ENCODE data around the gene LSG1. TPM values are rescaled to one million over a fixed set of nuclear protein-coding genes. Genes with fewer than 3 reads are reported as not detected.

Gene LSG1
- total RNA-seq, 1 donor from 2014 or later = 9.4 TPM

- Histone ChIP-seq H3K4me1 (no peaks in the 10 kb centered on the region), H3K9me3 (no peaks in the 10 kb centered on the region), H3K4me3 (no peak overlapping the region), H3K36me3 (peaks cover 19 to 65% of the 10 kb centered on the region in 2 donors), H3K27me3 (no peaks in the 10 kb centered on the region), H3K27ac (no peak overlapping the region)
- intact Hi-C loops (cut with DNase I) = no loop called here
- DNase-seq (ENCODE audit: low spot score in 2 of 2) = no peak
- TF ChIP-seq CTCF (IDR thresholded peaks at IDR 0.05) = no peak
Observed at GRCh38 chr3:194657439-194657838, 14.6 kb downstream of the LSG1 start.

- no peak for TF ChIP-seq CTCF (IDR thresholded peaks at IDR 0.05)
- Histone ChIP-seq H3K4me3 (no peak overlapping the region), H3K4me1 (no peaks in the 10 kb centered on the region), H3K9me3 (no peaks in the 10 kb centered on the region), H3K27ac (no peak overlapping the region), H3K27me3 (no peaks in the 10 kb centered on the region), H3K36me3 (peaks cover 29 to 78% of the 10 kb centered on the region in 2 donors)
- intact Hi-C loops (cut with DNase I) = no loop called here
- no peak for DNase-seq (ENCODE audit: low spot score in 2 of 2)
Observed at GRCh38 chr3:194654443-194654842, 17.5 kb downstream of the LSG1 start.

- no peaks in the 10 kb centered on the region for H3K4me1 ChIP-seq
- no peak for TF ChIP-seq CTCF (IDR thresholded peaks at IDR 0.05)
- H3K27ac ChIP-seq = no peak overlapping the region
- H3K36me3 ChIP-seq = peaks cover 64 to 84% of the 10 kb centered on the region in 2 donors
- intact Hi-C loops (cut with DNase I) = no loop called here
- no peaks in the 10 kb centered on the region for H3K9me3 ChIP-seq
- no peak overlapping the region for H3K4me3 ChIP-seq
- H3K27me3 ChIP-seq = no peaks in the 10 kb centered on the region
- DNase-seq (ENCODE audit: low spot score in 2 of 2) = no peak
Observed at GRCh38 chr3:194647747-194648146, 24.2 kb downstream of the LSG1 start.

GRCh38 chr3:194642769-194643168, 29.2 kb downstream of the LSG1 start:
- TF ChIP-seq CTCF (IDR thresholded peaks at IDR 0.05) = no peak
- Histone ChIP-seq H3K27me3 (no peaks in the 10 kb centered on the region), H3K4me1 (peaks cover 0 to 6% of the 10 kb centered on the region in 2 donors), H3K9me3 (no peaks in the 10 kb centered on the region), H3K27ac (no peak overlapping the region), H3K36me3 (peaks cover 45 to 46% of the 10 kb centered on the region in 2 donors), H3K4me3 (no peak overlapping the region)
- DNase-seq (ENCODE audit: low spot score in 2 of 2) = no peak
- intact Hi-C loops (cut with DNase I) = no loop called here

GRCh38 chr3:194640829-194641228, 31.2 kb downstream of the LSG1 start:
- peaks cover 0 to 6% of the 10 kb centered on the region in 2 donors for H3K4me1 ChIP-seq
- no peaks in the 10 kb centered on the region for H3K27me3 ChIP-seq
- no peak for TF ChIP-seq CTCF (IDR thresholded peaks at IDR 0.05)
- H3K36me3 ChIP-seq = peaks cover 32 to 33% of the 10 kb centered on the region in 2 donors
- no peak overlapping the region for H3K4me3 ChIP-seq
- no peaks in the 10 kb centered on the region for H3K9me3 ChIP-seq
- H3K27ac ChIP-seq = peak overlapping the region; percentile 49 to 54
- intact Hi-C loops (cut with DNase I) = no loop called here
- DNase-seq (ENCODE audit: low spot score in 2 of 2) = peak in 1 of 2 donors; percentile 63

All from ascending aorta (tissue), 2 donors.